Skeletal muscle satellite cell (primary cell): ENCODE measurements around the gene ATAT1.

Experiments used
- H3K27me3 ChIP-seq: 2 replicates; pipeline ENCODE4 v1.7.0; 2013; ENCODE audit warnings: low read length; ENCODE audit not compliant: control insufficient read depth, insufficient read depth
- H3K36me3 ChIP-seq: 2 replicates; pipeline ENCODE4 v1.7.0; 2013; ENCODE audit warnings: mild to moderate bottlenecking, control low read depth, low read length; ENCODE audit not compliant: insufficient read depth
- H3K4me1 ChIP-seq: 2 replicates; pipeline ENCODE4 v1.7.0; 2013; ENCODE audit warnings: low read length; ENCODE audit not compliant: control insufficient read depth, insufficient read depth
- H3K4me2 ChIP-seq: 2 replicates; pipeline ENCODE4 v1.7.0; 2013; ENCODE audit warnings: mild to moderate bottlenecking, low read length
- H3K4me3 ChIP-seq: 2 replicates; pipeline ENCODE4 v1.7.0; 2013; ENCODE audit warnings: low read length
- H3K9ac ChIP-seq: 2 replicates; pipeline ENCODE4 v1.7.0; 2013; ENCODE audit warnings: mild to moderate bottlenecking, low read depth, low read length, moderate library complexity
- H3K9me3 ChIP-seq: replicated peaks from 2 replicates; pipeline ENCODE4 v1.7.0; 2013; ENCODE audit warnings: mild to moderate bottlenecking, control low read depth, low read length
- small RNA-seq: library from RNA; depleted of rRNA; stranded (forward); fragments of <200 nt; gene quantifications from one replicate; pipeline ENCODE3, GENCODE V24; 2012

The ATAT1 gene

DNA sequence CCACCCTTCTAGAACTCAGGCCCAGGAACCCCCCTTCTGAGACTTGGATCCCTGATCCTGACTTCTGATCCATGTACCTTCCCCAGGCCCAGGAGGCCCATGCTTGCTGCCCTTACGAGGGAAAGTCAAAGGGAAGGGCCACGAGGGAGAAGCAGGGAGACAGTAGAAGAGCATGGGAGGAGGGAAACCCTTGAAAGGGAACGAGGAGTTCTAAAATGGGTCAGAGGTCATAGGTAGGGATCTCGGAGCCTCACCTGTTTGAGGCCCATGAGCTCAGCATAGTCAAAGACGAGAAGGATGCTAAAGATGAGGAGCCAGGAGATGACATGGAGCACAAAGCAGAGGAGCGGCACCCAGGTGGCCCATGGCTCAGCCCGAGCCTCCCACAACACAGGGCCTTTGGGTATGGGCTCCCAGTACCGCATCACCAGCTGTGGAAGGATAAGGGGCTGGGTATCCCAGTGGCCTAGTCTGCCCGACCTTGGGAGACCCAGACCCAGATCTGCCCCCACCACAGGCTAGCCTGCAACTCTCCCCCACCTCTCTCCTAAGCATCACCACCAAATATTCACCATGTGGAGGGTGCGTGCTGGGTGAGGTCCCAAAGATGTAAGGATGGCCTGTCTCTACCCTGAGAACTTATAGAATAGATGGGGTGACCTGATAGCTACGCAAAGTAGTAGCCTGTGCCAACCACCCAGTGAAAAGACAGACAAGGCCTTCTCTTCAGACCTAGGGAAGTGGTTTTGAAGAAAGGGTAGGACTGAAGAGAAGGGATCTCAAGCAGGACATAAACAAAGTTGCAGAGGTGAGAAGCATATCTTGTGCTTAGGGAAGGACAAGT, 62.6 kb downstream of the ATAT1 start:
- peaks cover 39% of the 10 kb centered on the region for H3K4me1 ChIP-seq
- no peaks in the 10 kb centered on the region for H3K9me3 ChIP-seq
- no peaks in the 10 kb centered on the region for H3K27me3 ChIP-seq
- peak overlapping the region; percentile 95 for H3K4me3 ChIP-seq
- peak overlapping the region; percentile 80 for H3K9ac ChIP-seq
- peaks cover 13% of the 10 kb centered on the region for H3K36me3 ChIP-seq
- peak overlapping the region; percentile 99 for H3K4me2 ChIP-seq

- peak overlapping the region; percentile 80 for H3K9ac ChIP-seq
- peak overlapping the region; percentile 95 for H3K4me3 ChIP-seq
- H3K9me3 ChIP-seq: no peaks in the 10 kb centered on the region
- peaks cover 43% of the 10 kb centered on the region for H3K4me1 ChIP-seq
- H3K36me3 ChIP-seq: peaks cover 9% of the 10 kb centered on the region
- peak overlapping the region; percentile 99 for H3K4me2 ChIP-seq
- no peaks in the 10 kb centered on the region for H3K27me3 ChIP-seq
These were observed 63.3 kb downstream of the ATAT1 start for GRCh38 chr6:30689985-30690384.

- H3K9ac ChIP-seq: peak within 1 kb of the TSS; percentile 80
- H3K27me3 ChIP-seq: no peaks in the 10 kb centered on the region
- peak within 1 kb of the TSS; percentile 99 for H3K4me2 ChIP-seq
- H3K4me3 ChIP-seq: peak within 1 kb of the TSS; percentile 95
- H3K36me3 ChIP-seq: peaks cover 3% of the 10 kb centered on the region
- no peaks in the 10 kb centered on the region for H3K9me3 ChIP-seq
- H3K4me1 ChIP-seq: peaks cover 45% of the 10 kb centered on the region
These were observed 63.9 kb downstream of the ATAT1 start, which contains the start of gene NRM for GRCh38 chr6:30690403-30691207. Gene NRM (minus strand): TSS chr6:30690984. CDS start chr6:30690974, 10 bp downstream.

DNA sequence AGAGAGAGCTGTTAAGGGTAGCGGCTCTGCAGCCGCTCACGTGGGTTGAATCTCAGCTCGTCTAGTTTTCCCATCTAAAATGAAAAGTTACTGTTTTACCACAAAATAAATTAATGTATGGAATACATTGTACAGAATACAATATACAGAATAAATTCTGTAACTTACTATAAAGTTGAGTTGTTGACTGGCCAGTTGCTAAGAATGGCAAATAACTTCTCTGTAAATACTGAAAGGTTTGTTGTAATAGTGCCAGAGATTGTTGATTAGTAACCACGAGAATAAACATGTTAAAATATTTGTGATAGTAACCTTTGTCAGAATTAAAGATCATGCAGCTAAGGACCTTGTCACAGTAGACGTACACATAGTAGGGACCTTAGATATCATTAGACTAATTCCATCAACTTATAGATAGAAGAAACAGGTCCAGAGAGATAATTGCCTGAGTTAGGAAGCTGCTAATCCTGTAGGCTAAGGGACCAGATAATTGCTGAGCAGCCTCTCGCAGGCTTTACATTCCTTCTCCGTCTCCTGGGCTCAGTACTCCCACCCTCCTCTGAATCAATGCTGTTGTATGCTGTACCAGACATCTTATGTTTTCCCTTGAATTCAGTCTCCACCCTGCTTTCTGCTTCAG, 64.7 kb downstream of the ATAT1 start:
- Histone ChIP-seq H3K9ac (peak overlapping the region; percentile 80), H3K36me3 (no peaks in the 10 kb centered on the region), H3K27me3 (no peaks in the 10 kb centered on the region), H3K4me2 (peak overlapping the region; percentile 99), H3K4me1 (peaks cover 47% of the 10 kb centered on the region), H3K9me3 (no peaks in the 10 kb centered on the region), H3K4me3 (peak overlapping the region; percentile 95)

Small RNAs within 50 kb of the gene (small RNA-seq; reads per million reads assigned to genes)
- 0.35 reads per million for gene MIR877
